ENCODE measurements around the gene SARNP. TPM values are rescaled to one million over a fixed set of nuclear protein-coding genes. Genes with fewer than 3 reads are reported as not detected.
"Not testable (repeated sequence)": the region's sequence is repeated elsewhere in the genome, so short reads cannot be mapped to it uniquely, and the experiment has no call there.

The SARNP gene
- total RNA-seq, 1 experiment from 2014 or later, result 99.1 TPM

- Histone ChIP-seq H3K4me3 (ENCODE audit: insufficient read depth, low read depth, low read length) (no peak overlapping the region), H3K27me3 (ENCODE audit: control insufficient read depth, insufficient read depth, low read length) (no peaks in the 10 kb centered on the region), H3K36me3 (replicated peaks; ENCODE audit: control insufficient read depth, insufficient read depth, low read length) (peaks cover 20% of the 10 kb centered on the region)
- no peak for DNase-seq
Measured at GRCh38 chr12:55789893-55790292, 27.6 kb downstream of the SARNP start.

- no peak for DNase-seq
- H3K27me3 ChIP-seq (ENCODE audit: control insufficient read depth, insufficient read depth, low read length), result no peaks in the 10 kb centered on the region
- H3K4me3 ChIP-seq (ENCODE audit: insufficient read depth, low read depth, low read length), result no peak overlapping the region
- H3K36me3 ChIP-seq (replicated peaks; ENCODE audit: control insufficient read depth, insufficient read depth, low read length), result peaks cover 22% of the 10 kb centered on the region
Measured at GRCh38 chr12:55789171-55789570, 28.4 kb downstream of the SARNP start.

- no peaks in the 10 kb centered on the region for H3K27me3 ChIP-seq (ENCODE audit: control insufficient read depth, insufficient read depth, low read length)
- no peak overlapping the region for H3K4me3 ChIP-seq (ENCODE audit: insufficient read depth, low read depth, low read length)
- DNase-seq, result no peak
- H3K36me3 ChIP-seq (replicated peaks; ENCODE audit: control insufficient read depth, insufficient read depth, low read length), result peaks cover 20% of the 10 kb centered on the region
Measured at GRCh38 chr12:55788546-55788945, 29.0 kb downstream of the SARNP start.

GRCh38 chr12:55780685-55781084 is 36.8 kb downstream of the SARNP start:
- Histone ChIP-seq H3K4me3 (ENCODE audit: insufficient read depth, low read depth, low read length) (no peak overlapping the region), H3K36me3 (replicated peaks; ENCODE audit: control insufficient read depth, insufficient read depth, low read length) (peaks cover 21% of the 10 kb centered on the region), H3K27me3 (ENCODE audit: control insufficient read depth, insufficient read depth, low read length) (no peaks in the 10 kb centered on the region)
- DNase-seq, result no peak

- Histone ChIP-seq H3K27me3 (ENCODE audit: control insufficient read depth, insufficient read depth, low read length) (no peaks in the 10 kb centered on the region), H3K4me3 (ENCODE audit: insufficient read depth, low read depth, low read length) (no peak overlapping the region), H3K36me3 (replicated peaks; ENCODE audit: control insufficient read depth, insufficient read depth, low read length) (peaks cover 10% of the 10 kb centered on the region)
- no peak for DNase-seq
Measured at GRCh38 chr12:55777856-55778255, 39.7 kb downstream of the SARNP start.

GRCh38 chr12:55771736-55772135 is 45.8 kb downstream of the SARNP start:
- DNase-seq, result no peak
- Histone ChIP-seq H3K27me3 (ENCODE audit: control insufficient read depth, insufficient read depth, low read length) (no peaks in the 10 kb centered on the region), H3K36me3 (replicated peaks; ENCODE audit: control insufficient read depth, insufficient read depth, low read length) (peaks cover 4% of the 10 kb centered on the region), H3K4me3 (ENCODE audit: insufficient read depth, low read depth, low read length) (no peak overlapping the region)

- no peak overlapping the region for H3K4me3 ChIP-seq (ENCODE audit: insufficient read depth, low read depth, low read length)
- peaks cover 5% of the 10 kb centered on the region for H3K36me3 ChIP-seq (replicated peaks; ENCODE audit: control insufficient read depth, insufficient read depth, low read length)
- H3K27me3 ChIP-seq (ENCODE audit: control insufficient read depth, insufficient read depth, low read length), result no peaks in the 10 kb centered on the region
- no peak for DNase-seq
Measured at GRCh38 chr12:55767156-55767555, 50.4 kb downstream of the SARNP start.

GRCh38 chr12:55765736-55766290 is 51.7 kb downstream of the SARNP start:
- Histone ChIP-seq H3K27me3 (ENCODE audit: control insufficient read depth, insufficient read depth, low read length) (no peaks in the 10 kb centered on the region), H3K36me3 (replicated peaks; ENCODE audit: control insufficient read depth, insufficient read depth, low read length) (peaks cover 2% of the 10 kb centered on the region), H3K4me3 (ENCODE audit: insufficient read depth, low read depth, low read length) (no peak overlapping the region)
- no peak for DNase-seq

- no peak overlapping the region for H3K4me3 ChIP-seq (ENCODE audit: insufficient read depth, low read depth, low read length)
- H3K27me3 ChIP-seq (ENCODE audit: control insufficient read depth, insufficient read depth, low read length), result no peaks in the 10 kb centered on the region
- peaks cover 8% of the 10 kb centered on the region for H3K36me3 ChIP-seq (replicated peaks; ENCODE audit: control insufficient read depth, insufficient read depth, low read length)
- no peak for DNase-seq
Measured at GRCh38 chr12:55762646-55763045, 54.9 kb downstream of the SARNP start.

- Histone ChIP-seq H3K27me3 (ENCODE audit: control insufficient read depth, insufficient read depth, low read length) (no peaks in the 10 kb centered on the region), H3K4me3 (ENCODE audit: insufficient read depth, low read depth, low read length) (no peak overlapping the region), H3K36me3 (replicated peaks; ENCODE audit: control insufficient read depth, insufficient read depth, low read length) (peaks cover 15% of the 10 kb centered on the region)
- no peak for DNase-seq
Measured at GRCh38 chr12:55760663-55761062, 56.9 kb downstream of the SARNP start.

GRCh38 chr12:55758575-55758974 is 58.9 kb downstream of the SARNP start:
- H3K27me3 ChIP-seq (ENCODE audit: control insufficient read depth, insufficient read depth, low read length); DNase-seq; H3K4me3 ChIP-seq (ENCODE audit: insufficient read depth, low read depth, low read length): not testable (repeated sequence)
- H3K36me3 ChIP-seq (replicated peaks; ENCODE audit: control insufficient read depth, insufficient read depth, low read length), result peaks cover 15% of the 10 kb centered on the region

GRCh38 chr12:55757701-55758100 is 59.8 kb downstream of the SARNP start:
- Histone ChIP-seq H3K4me3 (ENCODE audit: insufficient read depth, low read depth, low read length) (no peak overlapping the region), H3K36me3 (replicated peaks; ENCODE audit: control insufficient read depth, insufficient read depth, low read length) (peaks cover 18% of the 10 kb centered on the region), H3K27me3 (ENCODE audit: control insufficient read depth, insufficient read depth, low read length) (no peaks in the 10 kb centered on the region)
- DNase-seq, result no peak

GRCh38 chr12:55755246-55755645 is 62.3 kb downstream of the SARNP start:
- Histone ChIP-seq H3K4me3 (ENCODE audit: insufficient read depth, low read depth, low read length) (no peak overlapping the region), H3K27me3 (ENCODE audit: control insufficient read depth, insufficient read depth, low read length) (no peaks in the 10 kb centered on the region), H3K36me3 (replicated peaks; ENCODE audit: control insufficient read depth, insufficient read depth, low read length) (peaks cover 31% of the 10 kb centered on the region)
- DNase-seq, result no peak

- Histone ChIP-seq H3K4me3 (ENCODE audit: insufficient read depth, low read depth, low read length) (no peak overlapping the region), H3K27me3 (ENCODE audit: control insufficient read depth, insufficient read depth, low read length) (no peaks in the 10 kb centered on the region), H3K36me3 (replicated peaks; ENCODE audit: control insufficient read depth, insufficient read depth, low read length) (peaks cover 24% of the 10 kb centered on the region)
- DNase-seq, result peak; percentile 22
Measured at GRCh38 chr12:55748230-55748993, 69.1 kb downstream of the SARNP start.

- peak; percentile 48 for DNase-seq
- Histone ChIP-seq H3K36me3 (replicated peaks; ENCODE audit: control insufficient read depth, insufficient read depth, low read length) (peaks cover 19% of the 10 kb centered on the region), H3K4me3 (ENCODE audit: insufficient read depth, low read depth, low read length) (no peak overlapping the region), H3K27me3 (ENCODE audit: control insufficient read depth, insufficient read depth, low read length) (no peaks in the 10 kb centered on the region)
Measured at GRCh38 chr12:55746913-55747231, 70.7 kb downstream of the SARNP start.

All from H7 (cell line).